ENCODE measurements around the gene IBA57.

IBA57 gene

GRCh38 chr1:228156941-228157728 lies 8.5 kb upstream of the IBA57 start:
- DNase-seq = no peak

GRCh38 chr1:228157729-228158126 lies 7.9 kb upstream of the IBA57 start:
- DNase-seq = no peak

- DNase-seq = no peak
These were observed 7.2 kb upstream of the IBA57 start for GRCh38 chr1:228158151-228159007.

GRCh38 chr1:228159008-228159665 lies 6.5 kb upstream of the IBA57 start:
- DNase-seq = no peak

- DNase-seq = no peak
These were observed 5.3 kb upstream of the IBA57 start for GRCh38 chr1:228160201-228160761.

GRCh38 chr1:228161362-228161761 lies 4.2 kb upstream of the IBA57 start:
- no peak for DNase-seq

GRCh38 chr1:228161866-228162265 lies 3.7 kb upstream of the IBA57 start:
- DNase-seq = no peak

- no peak for DNase-seq
These were observed 3.2 kb upstream of the IBA57 start for GRCh38 chr1:228162286-228163006.

- no peak for DNase-seq
These were observed 2.4 kb upstream of the IBA57 start for GRCh38 chr1:228163007-228163753.

GRCh38 chr1:228163776-228164519 lies 1.7 kb upstream of the IBA57 start:
- DNase-seq = no peak

GRCh38 chr1:228164561-228165371 lies 838 bp upstream of the IBA57 start:
- DNase-seq = no peak

GRCh38 chr1:228166170-228166936 lies 749 bp downstream of the IBA57 start:
- peak in 4 of 5 donors; percentile 54 to 62 (median 56) for DNase-seq

- DNase-seq = no peak
These were observed 3.1 kb downstream of the IBA57 start for GRCh38 chr1:228168563-228169270.

- DNase-seq = no peak
These were observed 3.7 kb downstream of the IBA57 start for GRCh38 chr1:228169345-228169744.

- no peak for DNase-seq
These were observed 5.1 kb downstream of the IBA57 start for GRCh38 chr1:228170666-228171065.

GRCh38 chr1:228171221-228171891 lies 5.8 kb downstream of the IBA57 start:
- DNase-seq = no peak

GRCh38 chr1:228172591-228173527 lies 7.3 kb downstream of the IBA57 start:
- DNase-seq = no peak

Data from T-helper 1 cell (primary cell).